ENCODE results near the gene KRAS.
A peak's percentile ranks its signal among the peaks of the same experiment; 100 is the strongest.

- no peak for TF ChIP-seq CTCF (IDR thresholded peaks at IDR 0.05; ENCODE audit: low read depth, low read length, missing input control)
- no peak for TF ChIP-seq ZBTB33 (IDR thresholded peaks at IDR 0.05)
- TF ChIP-seq REST (IDR thresholded peaks at IDR 0.05), result no peak
- no peak for TF ChIP-seq GABPA (IDR thresholded peaks at IDR 0.05 in 1 of 2, conservative IDR thresholded peaks at IDR 0.05 in 1 of 2)
- TF ChIP-seq FOXA2 (IDR thresholded peaks at IDR 0.05), result no peak
- TF ChIP-seq NR2F2 (IDR thresholded peaks at IDR 0.05), result peak; percentile 72
- no peak for TF ChIP-seq TAF1 (conservative IDR thresholded peaks at IDR 0.05)
- peak; percentile 31 for TF ChIP-seq YY1 (IDR thresholded peaks at IDR 0.05)
- no peak for TF ChIP-seq ATF3 (IDR thresholded peaks at IDR 0.05)
Observed at GRCh38 chr12:25257590-25258324, 7.0 kb upstream of the KRAS start.

Data from liver (tissue), 3 donors.